8988T (cell line): ENCODE results near the gene PTCHD1.
A peak's percentile ranks its signal among the peaks of the same experiment; 100 is the strongest.

Experiments used
- DNase-seq: peaks from one replicate; pipeline ENCODE4 v3.0.0; 2011

Gene PTCHD1

GRCh38 chrX:23334848-23335599, at the start of gene PTCHD1:
Gene PTCHD1, plus strand, starts transcription at chrX:23334849. Its CDS starts 27 bp downstream, at chrX:23334876.
- no peak for DNase-seq

- DNase-seq, result no peak
Measured at GRCh38 chrX:23286731-23287130, 47.9 kb upstream of the PTCHD1 start.

DNA sequence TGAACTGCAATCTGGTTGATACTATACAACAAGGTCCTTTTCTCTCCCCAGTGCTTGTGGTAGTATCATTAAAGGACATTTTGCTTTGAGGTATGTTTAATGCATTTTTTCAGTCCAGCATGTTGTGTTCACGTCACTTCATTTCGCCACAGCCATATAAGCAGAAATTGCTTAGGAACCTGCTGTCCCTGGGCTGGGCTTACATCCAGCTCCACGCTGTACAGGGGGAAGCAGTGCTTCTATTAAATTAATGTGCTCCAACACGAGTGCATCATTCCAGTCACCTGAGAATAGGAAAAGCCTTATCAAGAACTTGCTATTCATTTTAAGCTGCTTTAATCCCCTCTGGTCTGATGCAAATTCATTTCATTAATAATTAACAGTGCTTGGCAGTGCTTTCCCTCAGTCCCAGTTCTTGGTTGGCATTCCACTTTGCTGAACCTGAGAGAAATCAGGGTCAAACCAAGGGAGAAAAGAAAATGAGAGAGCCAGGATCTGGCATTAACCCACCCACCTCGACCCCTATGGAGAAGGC, 47.4 kb upstream of the PTCHD1 start:
- DNase-seq, result no peak

DNA sequence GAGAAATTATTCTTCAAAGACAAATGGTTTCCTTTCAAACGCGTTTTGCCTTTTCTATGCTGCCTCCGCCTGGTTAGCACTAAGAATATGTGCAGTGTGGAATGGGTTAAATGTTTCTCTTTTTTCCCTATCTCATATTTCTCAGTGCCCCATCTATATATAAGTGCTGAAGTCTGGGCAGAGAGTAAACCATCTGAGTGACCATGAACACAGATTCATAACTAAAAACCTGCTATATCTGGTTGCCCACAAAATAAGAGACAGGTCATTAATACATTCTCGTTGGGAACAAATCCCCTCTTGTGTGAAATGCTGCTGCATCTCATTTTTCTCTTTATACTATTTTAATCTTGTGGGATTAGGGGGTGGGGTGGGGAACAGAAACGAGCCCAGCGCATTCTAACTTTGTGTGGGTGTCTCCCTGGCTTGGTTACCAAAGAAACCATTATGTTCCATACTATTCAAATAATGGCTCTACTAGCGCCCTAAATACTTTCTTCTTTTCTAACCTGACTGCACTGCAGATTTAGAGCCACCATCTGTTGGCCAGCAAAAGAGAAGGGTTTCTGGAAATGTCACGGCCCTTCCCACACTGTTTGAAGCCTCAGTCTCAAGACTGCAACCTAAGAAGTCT, 42.2 kb upstream of the PTCHD1 start:
- no peak for DNase-seq

- DNase-seq, result no peak
Measured at GRCh38 chrX:23292988-23293651, 41.5 kb upstream of the PTCHD1 start.

GRCh38 chrX:23304881-23305280, 29.8 kb upstream of the PTCHD1 start:
- no peak for DNase-seq

GRCh38 chrX:23311731-23312130, 22.9 kb upstream of the PTCHD1 start:
- DNase-seq, result no peak

- DNase-seq, result no peak
Measured at GRCh38 chrX:23312136-23312535, 22.5 kb upstream of the PTCHD1 start.

DNA sequence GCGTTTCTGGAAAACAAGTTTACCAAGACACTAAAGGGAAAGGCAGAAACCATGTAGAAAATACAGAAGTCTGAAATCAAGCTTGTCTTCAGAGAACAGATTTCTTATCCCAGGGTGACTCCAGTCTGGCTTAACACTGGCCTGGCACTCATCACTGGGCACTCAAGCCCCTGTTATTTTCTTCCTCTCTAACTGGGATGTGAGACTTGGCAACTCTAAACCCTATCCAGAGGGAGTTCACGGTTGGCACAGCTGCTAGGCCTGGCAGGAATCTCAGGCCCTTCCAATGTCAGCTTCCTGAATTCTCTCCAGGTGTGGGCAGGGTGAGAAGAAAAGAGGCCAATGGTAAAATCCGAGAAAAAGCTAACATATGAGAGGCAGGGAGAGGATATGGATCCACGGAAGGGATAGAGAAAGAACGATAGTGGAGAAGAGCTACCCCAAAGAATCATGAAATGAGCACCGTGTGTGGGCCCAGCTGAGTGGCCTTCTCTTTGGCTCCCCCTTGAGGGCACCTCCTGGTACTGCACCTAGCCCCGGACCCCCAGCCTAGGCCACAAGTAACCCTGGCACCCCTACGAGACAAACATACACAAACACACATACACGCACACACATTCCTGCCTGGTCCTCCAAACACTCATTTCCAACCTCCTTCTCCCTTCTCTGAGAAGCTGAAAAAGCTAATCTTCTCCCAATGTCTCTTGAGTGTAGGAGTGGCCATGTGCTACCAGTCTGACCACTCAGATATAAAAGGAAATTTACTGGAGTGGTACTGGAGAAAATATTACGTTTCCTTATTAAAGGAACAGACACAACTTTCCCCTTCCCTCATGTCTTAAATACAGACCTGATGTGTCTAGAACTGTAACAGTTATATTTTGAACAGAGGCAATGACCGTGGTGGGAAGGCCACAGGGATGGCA, 16.6 kb upstream of the PTCHD1 start:
- no peak for DNase-seq

DNA sequence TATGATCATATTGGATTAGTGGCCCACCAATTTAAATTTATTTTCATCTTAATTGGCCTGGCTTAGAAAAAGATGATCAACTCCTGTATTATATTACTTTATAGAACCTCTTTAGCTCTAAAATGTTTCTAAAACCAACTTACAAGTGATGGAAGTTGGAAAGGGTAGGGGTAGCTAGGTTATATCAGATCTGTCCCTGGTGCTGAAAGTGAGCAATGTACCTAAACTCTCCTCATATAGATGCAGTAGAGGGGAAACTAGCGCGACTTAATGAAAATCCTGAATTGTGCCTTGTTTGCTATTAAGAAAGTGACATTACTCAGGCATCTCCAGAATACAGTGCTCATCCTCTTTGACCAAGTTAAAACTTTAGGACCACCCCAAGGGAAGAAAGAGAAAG, 7.5 kb upstream of the PTCHD1 start:
- no peak for DNase-seq

DNA sequence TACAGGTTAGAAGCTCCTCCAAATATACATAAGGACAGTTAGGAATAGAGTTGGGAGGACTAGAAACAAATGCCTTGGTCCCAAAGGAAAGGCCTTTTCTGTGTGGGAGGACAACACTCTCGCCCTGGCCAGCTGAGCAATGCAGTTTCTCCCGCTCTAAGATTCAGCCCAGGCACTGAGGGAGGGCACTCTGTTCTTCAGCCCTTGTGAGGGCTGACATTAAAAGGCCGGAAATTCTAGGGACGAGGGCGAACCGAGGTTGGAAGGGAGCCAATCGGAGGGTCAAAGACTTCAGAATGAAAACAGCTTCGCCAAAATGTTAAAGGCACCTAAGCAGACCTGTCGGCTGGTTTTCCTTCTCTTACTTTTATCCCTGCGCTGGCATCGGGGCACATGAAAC, 2.9 kb upstream of the PTCHD1 start:
- no peak for DNase-seq

DNA sequence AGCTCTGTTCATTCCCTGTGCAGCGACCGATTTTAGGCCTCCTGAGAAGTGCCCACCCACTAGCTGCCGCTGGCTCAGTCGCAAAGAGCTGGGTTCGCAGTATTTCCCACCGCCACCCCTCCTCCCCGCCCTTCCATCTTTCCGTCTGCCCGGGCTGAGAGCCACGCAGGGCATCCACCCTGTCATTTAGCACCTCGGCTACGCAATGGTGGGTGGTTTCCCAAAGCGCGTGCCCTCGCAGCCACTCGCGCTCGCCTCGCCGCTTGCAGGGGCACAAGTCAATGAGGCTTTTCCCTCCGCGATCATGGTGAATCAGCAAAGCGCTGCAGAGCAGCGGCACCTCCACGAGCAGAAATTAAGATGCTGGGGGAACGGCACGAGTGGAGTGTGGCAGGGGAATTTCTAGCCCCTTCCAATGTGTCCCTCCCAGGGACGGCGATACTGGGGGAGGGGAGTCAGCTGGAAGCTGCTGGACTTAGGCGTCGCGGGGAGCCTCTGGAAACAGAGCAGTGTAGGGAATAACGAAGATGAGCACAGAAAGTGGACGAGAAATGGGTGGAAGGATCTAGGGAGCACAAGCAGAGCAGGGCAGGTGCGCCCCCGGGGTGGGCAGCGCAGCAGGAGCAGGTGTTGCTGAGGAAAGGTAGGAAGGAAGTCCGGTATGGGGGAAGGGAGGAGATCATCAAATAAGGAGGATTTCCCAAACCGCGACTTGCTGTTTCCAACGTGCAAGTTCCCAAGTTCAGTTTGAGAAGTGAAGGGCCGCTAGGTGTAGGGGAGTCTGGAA, 2.4 kb upstream of the PTCHD1 start:
- DNase-seq, result no peak

GRCh38 chrX:23332888-23333821, 1.5 kb upstream of the PTCHD1 start:
- DNase-seq, result no peak

- peak; percentile 65 for DNase-seq
Measured at GRCh38 chrX:23333842-23334520, 668 bp upstream of the PTCHD1 start.

DNA sequence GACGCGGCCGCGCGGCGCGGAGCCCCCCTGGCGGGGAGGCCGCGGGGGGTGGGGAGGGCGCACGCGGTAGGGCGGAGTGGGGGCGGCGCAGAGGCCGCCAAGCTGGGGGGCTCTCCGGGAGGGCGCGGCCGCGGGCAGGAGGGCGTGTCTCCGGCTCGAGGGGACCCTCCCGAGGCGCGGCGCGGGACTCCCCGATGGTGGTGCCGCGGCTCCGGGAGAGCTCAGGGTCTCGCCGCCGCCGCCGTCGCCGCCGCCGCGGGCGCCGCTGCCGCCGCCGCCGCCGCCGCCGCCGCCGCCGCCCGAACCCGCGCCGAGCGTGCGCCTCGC, 165 bp upstream of the PTCHD1 start:
- no peak for DNase-seq

DNA sequence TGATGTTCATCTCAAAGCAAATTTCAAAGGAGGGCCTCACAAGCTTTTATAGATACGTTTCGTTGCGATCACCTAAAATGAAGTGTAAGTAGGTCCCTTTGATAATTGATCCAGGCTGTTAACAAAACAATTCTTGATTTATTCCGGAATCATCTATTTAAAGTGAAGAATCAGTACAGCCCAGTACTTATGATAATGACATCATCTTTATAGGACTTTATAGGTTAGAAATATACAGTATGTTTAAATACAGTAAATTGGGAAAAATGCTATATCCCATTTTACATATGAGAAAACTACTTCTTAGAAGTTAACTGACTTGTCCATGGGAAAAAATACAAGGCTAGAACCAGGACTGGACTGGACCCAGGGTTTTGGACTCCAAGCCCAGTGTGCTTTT, 3.7 kb downstream of the PTCHD1 start:
- DNase-seq, result no peak

- DNase-seq, result no peak
Measured at GRCh38 chrX:23341452-23341851, 6.8 kb downstream of the PTCHD1 start.

DNA sequence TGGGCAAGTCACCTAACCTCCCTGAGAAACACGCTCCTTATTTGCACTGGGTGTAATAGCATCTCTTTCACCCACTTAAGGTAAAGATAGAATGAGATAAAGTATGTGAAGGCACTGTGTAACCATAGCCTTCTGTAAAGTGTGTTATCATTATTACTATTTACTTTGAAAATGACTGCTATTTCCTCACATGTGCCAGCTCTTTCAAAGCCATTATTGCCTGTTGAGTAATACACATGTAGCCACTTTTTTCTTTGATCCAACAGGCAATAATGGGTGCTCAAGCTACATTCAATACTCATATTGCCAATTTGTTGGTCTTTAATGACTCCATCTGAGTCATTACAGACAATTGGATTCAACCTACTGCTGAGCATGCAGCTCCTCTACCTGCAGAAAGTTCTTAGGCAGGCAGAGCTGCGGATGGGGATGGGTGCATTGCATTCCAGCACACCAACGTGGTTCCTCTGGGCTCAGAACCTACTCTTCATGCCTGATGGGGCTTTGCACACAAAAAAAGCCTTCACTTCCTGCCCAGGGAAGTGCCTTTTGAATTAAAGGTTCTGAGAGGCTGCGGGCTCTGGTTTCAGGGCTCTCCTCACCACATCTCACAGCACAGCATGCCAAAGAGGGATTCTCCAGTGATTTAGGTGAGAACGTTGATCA, 9.7 kb downstream of the PTCHD1 start:
- DNase-seq, result no peak

- no peak for DNase-seq
Measured at GRCh38 chrX:23344904-23345271, 10.2 kb downstream of the PTCHD1 start.

DNA sequence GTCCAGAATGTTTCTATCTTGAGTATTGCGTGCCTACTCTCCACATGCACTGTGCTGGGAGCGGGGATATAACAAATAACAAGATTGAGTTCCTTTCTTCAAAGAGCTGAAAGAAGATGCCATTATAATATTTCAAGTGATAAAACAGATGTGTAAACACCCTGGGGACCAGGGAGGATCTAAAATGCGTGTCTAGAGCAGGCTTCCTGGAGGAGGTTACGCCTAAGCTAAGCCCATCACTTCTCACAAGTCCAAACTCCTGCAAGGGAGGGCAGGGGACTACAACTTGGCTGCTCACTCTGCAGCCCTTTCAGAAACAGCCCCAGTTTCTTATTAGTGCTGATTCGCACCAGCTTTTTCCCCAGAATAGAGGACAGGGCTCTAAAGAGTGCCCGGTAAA, 21.5 kb downstream of the PTCHD1 start:
- DNase-seq, result no peak
